HEK293T (cell line): ENCODE results near the gene RNF26.

Experiments
- CTBP1 ChIP-seq: fragments of 450-650 bp; IDR thresholded peaks from 2 replicates; pipeline ENCODE4 v1.6.1; 2016; ENCODE audit warnings: borderline replicate concordance
- ELF4 ChIP-seq: fragments of 450-650 bp; IDR thresholded peaks from 2 replicates; pipeline ENCODE4 v1.6.1; 2017; ENCODE audit warnings: antibody characterized with exemption
- FOXA1 ChIP-seq: fragments of 450-650 bp; IDR thresholded peaks from 2 replicates; pipeline ENCODE4 v1.6.1; 2016; ENCODE audit warnings: mild to moderate bottlenecking
- FOXM1 ChIP-seq: fragments of 450-650 bp; IDR thresholded peaks from 2 replicates; pipeline ENCODE4 v1.6.1; 2017; ENCODE audit warnings: mild to moderate bottlenecking, borderline replicate concordance
- LEF1 ChIP-seq: fragments of 450-650 bp; IDR thresholded peaks from 2 replicates; pipeline ENCODE4 v1.6.1; 2017; ENCODE audit warnings: mild to moderate bottlenecking, borderline replicate concordance
- SP1 ChIP-seq: fragments of 450-650 bp; IDR thresholded peaks from 2 replicates; pipeline ENCODE4 v1.6.1; 2017
- SUZ12 ChIP-seq: fragments of 450-650 bp; IDR thresholded peaks from 2 replicates; pipeline ENCODE4 v1.6.1; 2016; ENCODE audit warnings: mild to moderate bottlenecking
- TF ChIP-seq, protein P1 (sequence below): fragments of 450-650 bp; IDR thresholded peaks from 2 replicates; pipeline ENCODE4 v1.6.1; 2016

DNA sequence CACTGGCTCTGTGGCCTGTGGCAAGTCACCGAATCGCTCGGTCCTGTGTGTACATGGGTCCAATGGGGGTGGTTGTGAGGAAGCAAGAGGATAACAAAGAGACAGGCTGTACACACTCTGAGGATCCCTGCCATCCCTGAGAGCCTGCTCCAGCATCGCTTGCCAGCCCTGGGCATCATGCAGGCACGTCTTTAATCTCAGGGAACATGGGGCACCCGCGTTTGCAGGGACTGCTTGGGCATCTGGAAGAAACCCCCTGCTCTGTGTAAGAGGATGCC lies 7.6 kb downstream of the RNF26 start:
- TF ChIP-seq SP1 (no peak), CTBP1 (no peak), ELF4 (no peak), FOXM1 (no peak), LEF1 (no peak), SUZ12 (no peak), FOXA1 (no peak)
- TF ChIP-seq, protein P1, sequence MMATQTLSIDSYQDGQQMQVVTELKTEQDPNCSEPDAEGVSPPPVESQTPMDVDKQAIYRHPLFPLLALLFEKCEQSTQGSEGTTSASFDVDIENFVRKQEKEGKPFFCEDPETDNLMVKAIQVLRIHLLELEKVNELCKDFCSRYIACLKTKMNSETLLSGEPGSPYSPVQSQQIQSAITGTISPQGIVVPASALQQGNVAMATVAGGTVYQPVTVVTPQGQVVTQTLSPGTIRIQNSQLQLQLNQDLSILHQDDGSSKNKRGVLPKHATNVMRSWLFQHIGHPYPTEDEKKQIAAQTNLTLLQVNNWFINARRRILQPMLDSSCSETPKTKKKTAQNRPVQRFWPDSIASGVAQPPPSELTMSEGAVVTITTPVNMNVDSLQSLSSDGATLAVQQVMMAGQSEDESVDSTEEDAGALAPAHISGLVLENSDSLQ, result no peak
